ENCODE measurements around the gene STRBP.

- TF ChIP-seq CTCF (IDR thresholded peaks at IDR 0.05; ENCODE audit: control extremely low read depth in 1 of 3, insufficient read depth in 1 of 3, low read depth in 1 of 3, low read length in 3 of 3) = no peak
- no peak for TF ChIP-seq SUZ12 (IDR thresholded peaks at IDR 0.05; ENCODE audit: low read length)
- TF ChIP-seq EZH2 (IDR thresholded peaks at IDR 0.05; ENCODE audit: low read depth, low read length, severe bottlenecking) = no peak
- no peak for TF ChIP-seq EP300 (IDR thresholded peaks at IDR 0.05; ENCODE audit: borderline replicate concordance in 1 of 2, low read depth in 2 of 2, low read length in 2 of 2)
- no peak for TF ChIP-seq RAD21 (IDR thresholded peaks at IDR 0.05 in 1 of 2, conservative IDR thresholded peaks at IDR 0.05 in 1 of 2; ENCODE audit: low read depth in 2 of 2, low read length in 2 of 2)
- TF ChIP-seq SIN3A (conservative IDR thresholded peaks at IDR 0.05 in 1 of 2, IDR thresholded peaks at IDR 0.05 in 1 of 2; ENCODE audit: low read depth in 1 of 2, low read length in 2 of 2) = no peak
- no peak for TF ChIP-seq POLR2A (IDR thresholded peaks at IDR 0.05; ENCODE audit: control extremely low read depth in 1 of 2, low read depth in 2 of 2, low read length in 2 of 2)
- TF ChIP-seq JUND (IDR thresholded peaks at IDR 0.05; ENCODE audit: low read length) = no peak
- no peak for TF ChIP-seq RBBP5 (IDR thresholded peaks at IDR 0.05; ENCODE audit: borderline replicate concordance, low read depth, low read length)
- no peak for TF ChIP-seq CHD1 (IDR thresholded peaks at IDR 0.05; ENCODE audit: low read depth, low read length)
Observed at GRCh38 chr9:123150708-123151503, 117.5 kb downstream of the STRBP start.

Measured in H1 (cell line).